ENCODE results near the gene SCYGR1. TPM values are rescaled to one million over a fixed set of nuclear protein-coding genes. Genes with fewer than 3 reads are reported as not detected.

Gene SCYGR1
- total RNA-seq, 2 donors from 2014 or later, result not detected

GRCh38 chr2:227414846-227415245 lies 27.1 kb upstream of the SCYGR1 start:
- H3K4me1 ChIP-seq, result no peaks in the 10 kb centered on the region
- H3K27ac ChIP-seq, result no peak overlapping the region
- 79 to 87% methylated on average over 3 of the region's 3 CpGs for WGBS, 2 donors
- H3K27me3 ChIP-seq, result no peaks in the 10 kb centered on the region
- TF ChIP-seq, protein P1, sequence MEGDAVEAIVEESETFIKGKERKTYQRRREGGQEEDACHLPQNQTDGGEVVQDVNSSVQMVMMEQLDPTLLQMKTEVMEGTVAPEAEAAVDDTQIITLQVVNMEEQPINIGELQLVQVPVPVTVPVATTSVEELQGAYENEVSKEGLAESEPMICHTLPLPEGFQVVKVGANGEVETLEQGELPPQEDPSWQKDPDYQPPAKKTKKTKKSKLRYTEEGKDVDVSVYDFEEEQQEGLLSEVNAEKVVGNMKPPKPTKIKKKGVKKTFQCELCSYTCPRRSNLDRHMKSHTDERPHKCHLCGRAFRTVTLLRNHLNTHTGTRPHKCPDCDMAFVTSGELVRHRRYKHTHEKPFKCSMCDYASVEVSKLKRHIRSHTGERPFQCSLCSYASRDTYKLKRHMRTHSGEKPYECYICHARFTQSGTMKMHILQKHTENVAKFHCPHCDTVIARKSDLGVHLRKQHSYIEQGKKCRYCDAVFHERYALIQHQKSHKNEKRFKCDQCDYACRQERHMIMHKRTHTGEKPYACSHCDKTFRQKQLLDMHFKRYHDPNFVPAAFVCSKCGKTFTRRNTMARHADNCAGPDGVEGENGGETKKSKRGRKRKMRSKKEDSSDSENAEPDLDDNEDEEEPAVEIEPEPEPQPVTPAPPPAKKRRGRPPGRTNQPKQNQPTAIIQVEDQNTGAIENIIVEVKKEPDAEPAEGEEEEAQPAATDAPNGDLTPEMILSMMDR (IDR thresholded peaks at IDR 0.05), result no peak
- TF ChIP-seq POLR2A (IDR thresholded peaks at IDR 0.05), result no peak
- DNase-seq, result no peak
- ATAC-seq, result no peak
- intact Hi-C loops (cut with DNase I), result loop anchor here (10.0 kb wide), 1 partner anchor 50 kb away; no protein-coding TSS in a partner anchor
- no peaks in the 10 kb centered on the region for H3K36me3 ChIP-seq (replicated peaks in 1 of 2; ENCODE audit: insufficient read depth in 1 of 2, low read depth in 2 of 2)
- no peak overlapping the region for H3K4me3 ChIP-seq
- H3K9me3 ChIP-seq, result no peaks in the 10 kb centered on the region

GRCh38 chr2:227413371-227413770 lies 25.6 kb upstream of the SCYGR1 start:
- Histone ChIP-seq H3K27me3 (no peaks in the 10 kb centered on the region), H3K4me3 (no peak overlapping the region), H3K27ac (no peak overlapping the region), H3K9me3 (no peaks in the 10 kb centered on the region), H3K36me3 (replicated peaks in 1 of 2; ENCODE audit: insufficient read depth in 1 of 2, low read depth in 2 of 2) (no peaks in the 10 kb centered on the region), H3K4me1 (no peaks in the 10 kb centered on the region)
- 82 to 84% methylated on average over 8 of the region's 8 CpGs for WGBS, 2 donors
- TF ChIP-seq, protein P1 (IDR thresholded peaks at IDR 0.05), result no peak
- no peak for TF ChIP-seq POLR2A (IDR thresholded peaks at IDR 0.05)
- intact Hi-C loops (cut with DNase I), result loop anchor here (10.0 kb wide), 1 partner anchor 51 kb away; no protein-coding TSS in a partner anchor
- DNase-seq, result no peak
- ATAC-seq, result no peak

- no peak overlapping the region for H3K27ac ChIP-seq
- intact Hi-C loops (cut with DNase I), result loop anchor here (10.0 kb wide), 1 partner anchor 52 kb away; no protein-coding TSS in a partner anchor
- no peaks in the 10 kb centered on the region for H3K36me3 ChIP-seq (replicated peaks in 1 of 2; ENCODE audit: insufficient read depth in 1 of 2, low read depth in 2 of 2)
- no peaks in the 10 kb centered on the region for H3K9me3 ChIP-seq
- ATAC-seq (no peak), DNase-seq (no peak)
- no peak overlapping the region for H3K4me3 ChIP-seq
- no peaks in the 10 kb centered on the region for H3K4me1 ChIP-seq
- no peaks in the 10 kb centered on the region for H3K27me3 ChIP-seq
- WGBS, 2 donors, result 82 to 88% methylated on average over 5 of the region's 5 CpGs
- TF ChIP-seq, protein P1 (IDR thresholded peaks at IDR 0.05), result no peak
- no peak for TF ChIP-seq POLR2A (IDR thresholded peaks at IDR 0.05)
These were observed 25.1 kb upstream of the SCYGR1 start for GRCh38 chr2:227412877-227413276.

- Histone ChIP-seq H3K4me1 (peaks cover 1% of the 10 kb centered on the region), H3K36me3 (replicated peaks in 1 of 2; ENCODE audit: insufficient read depth in 1 of 2, low read depth in 2 of 2) (no peaks in the 10 kb centered on the region), H3K9me3 (no peaks in the 10 kb centered on the region), H3K27ac (no peak overlapping the region), H3K4me3 (no peak overlapping the region), H3K27me3 (no peaks in the 10 kb centered on the region)
- intact Hi-C loops (cut with DNase I), result loop anchor here (10.0 kb wide), 1 partner anchor 53 kb away; no protein-coding TSS in a partner anchor
- ATAC-seq (no peak), DNase-seq (no peak)
- 74 to 77% methylated on average over 3 of the region's 3 CpGs for WGBS, 2 donors
- TF ChIP-seq, protein P1 (IDR thresholded peaks at IDR 0.05), result no peak
- TF ChIP-seq POLR2A (IDR thresholded peaks at IDR 0.05), result no peak
These were observed 24.2 kb upstream of the SCYGR1 start for GRCh38 chr2:227411990-227412350.

DNA sequence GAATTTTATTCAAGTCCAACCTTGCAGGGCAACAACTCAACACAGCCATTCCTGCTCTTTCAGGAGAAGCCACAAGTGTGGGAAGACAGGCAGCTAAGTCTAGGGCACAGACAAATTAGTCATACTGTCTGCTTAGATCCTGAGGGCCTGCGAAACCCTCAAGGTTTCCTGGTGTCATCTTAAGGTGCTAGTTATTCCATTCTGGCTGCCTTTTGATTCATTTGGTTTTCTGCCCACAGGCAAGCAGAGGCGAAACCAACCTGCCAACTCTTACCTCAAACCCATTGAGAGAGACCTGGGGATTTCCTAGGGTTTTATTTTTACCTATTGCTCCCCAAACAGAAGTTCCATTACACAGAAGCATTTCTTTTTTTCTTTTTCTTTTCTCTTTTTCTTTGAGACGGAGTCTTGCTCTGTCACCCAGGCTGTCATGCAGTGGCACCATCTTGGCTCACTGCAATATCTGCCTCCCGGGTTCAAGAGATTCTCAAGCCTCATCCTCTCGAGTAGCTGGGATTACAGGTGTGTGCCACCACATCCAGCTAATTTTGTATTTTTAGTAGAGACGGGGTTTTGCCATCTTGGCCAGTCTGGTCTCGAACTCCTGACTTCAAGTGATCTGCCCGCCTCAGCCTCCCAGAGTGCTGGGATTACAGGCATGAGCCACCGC lies 23.7 kb upstream of the SCYGR1 start:
- ATAC-seq, result no peak
- DNase-seq, result no peak
- no peaks in the 10 kb centered on the region for H3K36me3 ChIP-seq (replicated peaks in 1 of 2; ENCODE audit: insufficient read depth in 1 of 2, low read depth in 2 of 2)
- TF ChIP-seq, protein P1 (IDR thresholded peaks at IDR 0.05), result no peak
- no peaks in the 10 kb centered on the region for H3K9me3 ChIP-seq
- intact Hi-C loops (cut with DNase I), result loop anchor here (10.0 kb wide), 1 partner anchor 53 kb away; no protein-coding TSS in a partner anchor
- WGBS, 2 donors, result 86 to 90% methylated on average over 9 of the region's 9 CpGs
- H3K4me1 ChIP-seq, result peaks cover 7% of the 10 kb centered on the region
- no peak overlapping the region for H3K27ac ChIP-seq
- no peak overlapping the region for H3K4me3 ChIP-seq
- H3K27me3 ChIP-seq, result no peaks in the 10 kb centered on the region

All from body of pancreas (tissue), 4 donors.